ENCODE data around the gene SLC25A23.
"Not testable (repeated sequence)": the region's sequence is repeated elsewhere in the genome, so short reads cannot be mapped to it uniquely, and the experiment has no call there.

SLC25A23 gene

DNA sequence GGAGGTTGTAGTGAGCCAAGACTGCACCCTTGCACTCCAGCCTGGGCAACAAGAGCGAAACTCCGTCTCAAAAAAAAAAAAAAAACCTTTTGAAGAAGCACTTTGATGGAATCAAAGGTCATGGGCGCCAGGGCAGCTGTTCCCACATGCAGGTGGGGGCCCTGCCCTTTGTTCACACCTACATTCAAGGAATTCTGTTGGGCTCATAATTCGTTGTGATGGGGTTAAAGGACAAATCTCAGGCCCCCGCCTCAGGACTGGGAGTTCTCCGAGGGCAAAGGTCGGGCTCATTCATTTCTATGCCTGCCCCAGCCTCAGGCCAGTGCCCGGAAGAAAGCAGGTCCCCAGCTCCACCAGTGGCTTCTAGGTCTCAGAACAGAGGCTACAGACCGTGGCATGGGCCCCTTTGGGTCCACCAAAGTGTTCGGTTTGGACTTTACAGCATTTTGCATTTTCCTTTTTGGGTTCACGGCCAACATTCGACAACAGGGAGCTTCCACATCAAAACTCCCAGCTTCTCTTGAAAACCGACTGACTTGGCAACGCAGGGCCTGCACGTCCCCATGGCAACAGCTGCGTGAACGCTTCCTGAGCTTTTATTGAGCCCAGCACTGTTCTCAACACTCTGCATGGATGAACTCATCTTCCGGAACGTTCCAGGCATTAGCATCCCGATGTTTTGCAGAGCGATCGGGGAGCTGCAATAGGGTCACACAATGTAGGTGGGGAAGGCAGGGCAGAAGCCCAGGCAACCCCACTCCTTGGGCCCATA, 56.6 kb downstream of the SLC25A23 start:
- Histone ChIP-seq H3K27ac (no peak overlapping the region), H3K4me3 (ENCODE audit: low read depth, low read length) (no peak overlapping the region), H3K27me3 (replicated peaks) (no peaks in the 10 kb centered on the region), H3K36me3 (replicated peaks) (no peaks in the 10 kb centered on the region)
- TF ChIP-seq, protein P1, sequence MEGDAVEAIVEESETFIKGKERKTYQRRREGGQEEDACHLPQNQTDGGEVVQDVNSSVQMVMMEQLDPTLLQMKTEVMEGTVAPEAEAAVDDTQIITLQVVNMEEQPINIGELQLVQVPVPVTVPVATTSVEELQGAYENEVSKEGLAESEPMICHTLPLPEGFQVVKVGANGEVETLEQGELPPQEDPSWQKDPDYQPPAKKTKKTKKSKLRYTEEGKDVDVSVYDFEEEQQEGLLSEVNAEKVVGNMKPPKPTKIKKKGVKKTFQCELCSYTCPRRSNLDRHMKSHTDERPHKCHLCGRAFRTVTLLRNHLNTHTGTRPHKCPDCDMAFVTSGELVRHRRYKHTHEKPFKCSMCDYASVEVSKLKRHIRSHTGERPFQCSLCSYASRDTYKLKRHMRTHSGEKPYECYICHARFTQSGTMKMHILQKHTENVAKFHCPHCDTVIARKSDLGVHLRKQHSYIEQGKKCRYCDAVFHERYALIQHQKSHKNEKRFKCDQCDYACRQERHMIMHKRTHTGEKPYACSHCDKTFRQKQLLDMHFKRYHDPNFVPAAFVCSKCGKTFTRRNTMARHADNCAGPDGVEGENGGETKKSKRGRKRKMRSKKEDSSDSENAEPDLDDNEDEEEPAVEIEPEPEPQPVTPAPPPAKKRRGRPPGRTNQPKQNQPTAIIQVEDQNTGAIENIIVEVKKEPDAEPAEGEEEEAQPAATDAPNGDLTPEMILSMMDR (IDR thresholded peaks at IDR 0.05; ENCODE audit: low read depth, low read length, missing control alignments), result no peak
- in situ Hi-C loops (cut with HindIII; ENCODE audit: low pct_ligation_motif_present, low sequenced_read_pairs), result no loop called here
- DNase-seq, result peak; percentile 76

GRCh38 chr19:6402058-6402457, 57.5 kb downstream of the SLC25A23 start:
- H3K27ac ChIP-seq, result no peak overlapping the region
- DNase-seq, result no peak
- in situ Hi-C loops (cut with HindIII; ENCODE audit: low pct_ligation_motif_present, low sequenced_read_pairs), result no loop called here
- TF ChIP-seq, protein P1 (IDR thresholded peaks at IDR 0.05; ENCODE audit: low read depth, low read length, missing control alignments), result no peak
- no peaks in the 10 kb centered on the region for H3K36me3 ChIP-seq (replicated peaks)
- no peak overlapping the region for H3K4me3 ChIP-seq (ENCODE audit: low read depth, low read length)
- H3K27me3 ChIP-seq (replicated peaks), result no peaks in the 10 kb centered on the region

DNA sequence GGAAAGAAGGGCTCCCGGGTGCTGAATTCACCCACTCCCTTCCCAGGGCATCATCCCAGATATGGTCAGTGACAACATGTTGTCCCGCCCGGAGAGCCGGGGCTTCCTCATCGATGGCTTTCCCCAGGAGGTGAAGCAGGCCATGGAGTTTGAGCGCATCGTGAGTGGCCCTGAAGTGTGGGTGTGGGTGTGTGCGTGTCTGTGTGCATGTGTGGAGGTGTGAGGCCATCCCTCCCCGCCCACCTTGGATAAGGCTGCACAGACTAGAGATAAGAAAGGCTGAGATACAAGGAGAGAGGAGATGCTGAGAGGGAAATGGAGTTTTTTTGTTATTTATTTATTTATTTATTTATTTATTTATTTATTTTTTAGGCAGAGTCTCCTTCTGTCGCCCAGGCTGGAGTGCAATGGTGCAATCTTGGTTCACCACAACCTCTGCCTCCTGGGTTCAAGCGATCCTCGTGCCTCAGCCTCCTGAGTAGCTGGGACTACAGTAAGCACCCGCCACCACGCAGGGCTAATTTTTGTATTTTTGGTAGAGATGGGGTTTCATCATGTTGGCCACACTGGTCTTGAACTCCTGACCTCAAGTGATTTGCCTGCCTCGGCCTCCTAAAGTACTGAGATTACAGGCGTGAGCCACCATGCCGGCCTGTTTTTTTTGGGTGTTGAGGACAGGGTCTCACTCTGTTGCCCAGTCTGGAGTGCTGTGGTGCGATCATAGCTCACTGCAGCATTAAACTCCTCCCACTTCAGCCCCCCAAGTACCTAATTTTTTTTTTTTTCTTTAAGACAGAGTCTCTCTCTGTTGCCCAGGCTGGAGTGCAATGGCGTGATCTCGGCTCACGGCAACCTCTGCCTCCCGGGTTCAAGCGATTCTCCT, 59.3 kb downstream of the SLC25A23 start:
- in situ Hi-C loops (cut with HindIII; ENCODE audit: low pct_ligation_motif_present, low sequenced_read_pairs); DNase-seq; H3K27me3 ChIP-seq (replicated peaks); H3K36me3 ChIP-seq (replicated peaks); H3K27ac ChIP-seq; H3K4me3 ChIP-seq (ENCODE audit: low read depth, low read length): not testable (repeated sequence)

DNA sequence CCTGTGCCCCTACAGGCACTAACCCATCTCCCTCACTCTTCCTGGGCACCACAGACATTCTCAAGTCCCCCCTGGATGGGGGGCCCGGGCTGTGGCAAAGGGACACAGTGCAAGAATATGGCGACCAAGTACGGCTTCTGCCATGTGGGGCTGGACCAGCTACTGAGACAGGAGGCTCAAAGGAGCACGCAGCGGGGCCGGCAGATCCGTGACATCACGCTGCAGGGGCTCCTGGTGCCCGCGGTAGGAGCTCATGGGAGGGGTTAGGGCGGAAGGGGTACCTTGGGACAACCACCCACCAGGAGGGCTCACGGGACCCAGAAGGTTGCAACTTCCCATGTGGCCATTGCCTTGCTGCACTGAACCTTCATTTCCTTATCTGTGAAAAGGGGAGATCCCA, 63.3 kb downstream of the SLC25A23 start:
- TF ChIP-seq, protein P1 (IDR thresholded peaks at IDR 0.05; ENCODE audit: low read depth, low read length, missing control alignments), result no peak
- in situ Hi-C loops (cut with HindIII; ENCODE audit: low pct_ligation_motif_present, low sequenced_read_pairs), result no loop called here
- Histone ChIP-seq H3K27me3 (replicated peaks) (no peaks in the 10 kb centered on the region), H3K27ac (no peak overlapping the region), H3K36me3 (replicated peaks) (no peaks in the 10 kb centered on the region), H3K4me3 (ENCODE audit: low read depth, low read length) (no peak overlapping the region)
- DNase-seq, result no peak

- Histone ChIP-seq H3K4me3 (ENCODE audit: low read depth, low read length) (no peak overlapping the region), H3K36me3 (replicated peaks) (peaks cover 3% of the 10 kb centered on the region), H3K27ac (no peak overlapping the region), H3K27me3 (replicated peaks) (no peaks in the 10 kb centered on the region)
- in situ Hi-C loops (cut with HindIII; ENCODE audit: low pct_ligation_motif_present, low sequenced_read_pairs), result no loop called here
- no peak for DNase-seq
- TF ChIP-seq, protein P1 (IDR thresholded peaks at IDR 0.05; ENCODE audit: low read depth, low read length, missing control alignments), result no peak
Observed at GRCh38 chr19:6394831-6395230, 64.8 kb downstream of the SLC25A23 start.

GRCh38 chr19:6393983-6394412, 65.6 kb downstream of the SLC25A23 start:
- H3K36me3 ChIP-seq (replicated peaks), result peaks cover 8% of the 10 kb centered on the region
- in situ Hi-C loops (cut with HindIII; ENCODE audit: low pct_ligation_motif_present, low sequenced_read_pairs), result no loop called here
- no peaks in the 10 kb centered on the region for H3K27me3 ChIP-seq (replicated peaks)
- TF ChIP-seq, protein P1 (IDR thresholded peaks at IDR 0.05; ENCODE audit: low read depth, low read length, missing control alignments), result no peak
- H3K27ac ChIP-seq, result peak overlapping the region; percentile 93
- DNase-seq, result no peak
- H3K4me3 ChIP-seq (ENCODE audit: low read depth, low read length), result peak overlapping the region; percentile 92

All from brain microvascular endothelial cell (primary cell).